Non-pigmented ciliary epithelial cell (primary cell): Measurements from ENCODE around the gene TRPV3.
"Not testable (repeated sequence)": the region's sequence is repeated elsewhere in the genome, so short reads cannot be mapped to it uniquely, and the experiment has no call there.

Experiments used
- DNase-seq: peaks from one replicate; pipeline ENCODE4 v3.0.0-alpha.2; 2010; ENCODE audit warnings: low read depth

TRPV3 gene

DNA sequence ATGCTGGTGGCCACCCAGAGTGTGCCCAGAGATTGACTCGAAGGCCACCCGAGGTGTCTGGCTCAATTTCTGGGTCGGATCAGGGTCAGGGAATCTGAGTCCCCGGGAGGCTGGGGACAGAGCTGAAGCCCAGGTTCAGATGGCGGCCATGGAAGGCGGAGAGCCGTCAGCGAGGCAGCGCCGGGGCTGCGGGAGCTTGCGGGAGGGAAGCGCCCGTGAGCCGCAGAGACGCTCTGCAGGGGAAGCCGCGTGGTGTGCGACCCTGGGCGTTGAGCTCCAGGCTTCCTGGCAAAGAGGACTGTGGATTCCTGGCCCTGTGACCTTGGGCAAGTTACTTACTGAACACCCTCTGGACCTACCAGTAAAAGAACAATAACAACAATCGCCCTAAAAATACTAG lies 85.5 kb downstream of the TRPV3 start:
- DNase-seq: no peak

DNA sequence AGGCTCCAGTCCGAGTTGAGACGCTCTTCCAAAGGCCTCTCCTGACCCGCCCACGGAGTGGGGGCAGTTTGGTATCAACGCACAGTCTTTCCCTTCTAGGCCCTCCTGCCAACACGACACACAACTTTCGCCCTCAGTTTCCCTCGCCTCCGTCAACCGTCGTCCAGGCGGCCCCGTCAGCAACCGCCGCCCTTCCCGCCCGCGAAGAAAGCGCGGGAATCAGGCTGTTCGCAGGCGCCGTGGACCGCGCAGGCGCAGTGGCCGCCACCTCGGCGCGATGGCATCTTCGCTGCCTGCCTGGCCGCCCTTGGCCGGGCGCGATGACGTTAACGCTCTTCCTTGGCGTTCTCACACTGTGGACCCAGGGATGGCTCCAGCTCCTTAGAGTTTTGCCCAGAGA lies 86.0 kb downstream of the TRPV3 start, which contains the start of gene SPATA22:
Gene SPATA22, minus strand, starts transcription at position 221 of the 400 bp plus-strand sequence. CDS start 2,494 bp downstream, outside the sequence.
- no peak for DNase-seq

GRCh38 chr17:3469529-3469928 lies 88.1 kb downstream of the TRPV3 start:
- DNase-seq: no peak

- DNase-seq: not testable (repeated sequence)
These were observed 91.3 kb downstream of the TRPV3 start for GRCh38 chr17:3466355-3466754.
